Loucy (cell line): ENCODE data around the gene PSORS1C2.

Source experiments
- CTCF ChIP-seq: fragments of 200-600 bp; sonication (generic); conservative IDR thresholded peaks from 2 replicates; pipeline ENCODE4 v1.5.1; 2014; ENCODE audit warnings: mild to moderate bottlenecking, antibody characterized with exemption, low read length
- EZH2phosphoT487 ChIP-seq: fragments of 200-600 bp; IDR thresholded peaks from 2 replicates; pipeline ENCODE4 v1.6.1; 2018; ENCODE audit warnings: antibody characterized with exemption, mild to moderate bottlenecking, moderate library complexity, borderline replicate concordance

DNA sequence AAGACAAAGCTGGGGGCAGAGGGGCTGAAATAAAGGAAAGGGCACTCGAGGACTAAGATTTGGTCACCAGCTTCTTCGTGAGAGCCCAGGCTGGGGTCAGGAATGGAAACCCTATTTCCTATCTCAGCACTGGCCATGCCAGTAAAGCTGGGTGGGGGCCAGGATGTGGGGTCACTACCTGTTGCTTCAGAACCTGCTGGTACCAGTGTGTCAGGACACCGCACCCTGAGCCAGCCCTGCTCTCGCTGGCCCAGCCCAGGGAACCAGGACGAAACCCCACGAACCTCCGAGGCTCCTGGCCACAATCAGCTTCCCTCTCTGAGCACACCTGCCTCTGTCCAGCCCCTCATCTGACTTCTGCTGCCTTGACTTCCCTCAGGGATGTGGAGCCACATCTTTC is 20.7 kb downstream of the PSORS1C2 start:
- TF ChIP-seq CTCF (no peak), EZH2phosphoT487 (no peak)
